Peyer's patch (tissue), 4 donors: Measurements from ENCODE around the gene TMEM107.
A peak's percentile ranks its signal among the peaks of the same experiment; 100 is the strongest.

ENCODE experiments used
- CTCF ChIP-seq, 6 experiments: fragments of 450-650 bp in 4 of 6; fragments of 200-600 bp in 2 of 6; sonication (generic) in 1 of 6; IDR thresholded peaks; one replicate each; pipeline ENCODE4 v1.5.1; 2017 to 2019; ENCODE audit warnings: antibody characterized with exemption in 6 of 6, mild to moderate bottlenecking in 3 of 6, moderate library complexity in 1 of 6
- POLR2A ChIP-seq, 2 donors: fragments of 450-650 bp; IDR thresholded peaks; one replicate each; pipeline ENCODE4 v1.5.1; 2017; ENCODE audit warnings: antibody characterized with exemption in 2 of 2, mild to moderate bottlenecking in 2 of 2, moderate library complexity in 2 of 2

GRCh38 chr17:8209907-8210760 is 34.0 kb upstream of the TMEM107 start, which contains the start of gene AURKB:
- TF ChIP-seq CTCF (IDR thresholded peaks at IDR 0.05) (no peak), POLR2A (IDR thresholded peaks at IDR 0.05) (peak in 1 of 2 donors; percentile 9)
